NB4 (cell line): ENCODE data around the gene CHAC1.

Source experiments
- CTCF ChIP-seq: IDR thresholded peaks from one replicate; pipeline ENCODE4 v1.5.1; 2012; ENCODE audit warnings: low read depth, low read length
- MAX ChIP-seq: IDR thresholded peaks from 2 replicates; pipeline ENCODE4 v1.6.1; 2011; ENCODE audit warnings: low read depth, low read length
- MYC ChIP-seq: IDR thresholded peaks from 2 replicates; pipeline ENCODE4 v1.6.1; 2011; ENCODE audit warnings: low read depth, low read length
- POLR2A ChIP-seq: IDR thresholded peaks from 2 replicates; pipeline ENCODE4 v1.6.1; 2011; ENCODE audit warnings: mild to moderate bottlenecking; ENCODE audit not compliant: insufficient read length; ENCODE audit errors: extremely low read depth

GRCh38 chr15:40927495-40927872 lies 25.8 kb upstream of the CHAC1 start:
- TF ChIP-seq CTCF (no peak), POLR2A (no peak), MYC (no peak), MAX (no peak)
